Muscle of leg (tissue), 11 donors: ENCODE results near the gene NUDT14. TPM values are rescaled to one million over a fixed set of nuclear protein-coding genes. Genes with fewer than 3 reads are reported as not detected.

Experiments
- DNase-seq: peaks from one replicate; pipeline ENCODE4 v3.0.0; 2013
- H3K27ac ChIP-seq: one replicate; pipeline ENCODE4 v1.5.1; 2013; ENCODE audit warnings: mild to moderate bottlenecking, low read length, control low read depth
- H3K27me3 ChIP-seq: one replicate; pipeline ENCODE4 v1.6.1; 2013; ENCODE audit warnings: low read length; ENCODE audit not compliant: control insufficient read depth, insufficient read depth
- H3K36me3 ChIP-seq: one replicate; pipeline ENCODE4 v1.6.1; 2013; ENCODE audit warnings: low read length; ENCODE audit not compliant: control insufficient read depth, insufficient read depth
- H3K4me1 ChIP-seq: one replicate; pipeline ENCODE4 v1.6.1; 2013; ENCODE audit warnings: low read length; ENCODE audit not compliant: control insufficient read depth, insufficient read depth
- H3K4me3 ChIP-seq: one replicate; pipeline ENCODE4 v1.5.1; 2013; ENCODE audit warnings: low read length, control low read depth
- H3K9me3 ChIP-seq: replicated peaks from 2 replicates; pipeline ENCODE4 v1.6.1; 2013; ENCODE audit warnings: low read depth, low read length; ENCODE audit not compliant: control insufficient read depth
- WGBS: methylation state at CpG from one replicate; pipeline ENCODE4 v1.1.5; 2013; ENCODE audit warnings: missing lambda C conversion rate; ENCODE audit not compliant: insufficient coverage; 5-methylcytosine and 5-hydroxymethylcytosine counted together
- polyA plus RNA-seq, 8 donors: library from polyadenylated mRNA; unstranded; fragments of 120-200 nt; gene quantifications; one replicate each; pipeline versions ENCODE4 v1.2.1 to v1.2.3, GENCODE V29; 2013; ENCODE audit warnings: inconsistent platforms in 1 of 8, low replicate concordance in 1 of 8; ENCODE audit not compliant: insufficient read length in 8 of 8, insufficient read depth in 1 of 8
- total RNA-seq: library from RNA; stranded (reverse); fragments of 120-200 nt; gene quantifications from one replicate; pipeline ENCODE4 v1.2.4, GENCODE V29; 2013

Gene NUDT14
- total and polyA plus RNA-seq, 9 donors, result 10.5 to 22.8 (median 16.1) TPM

- no peak overlapping the region for H3K4me3 ChIP-seq
- H3K27ac ChIP-seq, result peak overlapping the region; percentile 71
- peaks cover 45% of the 10 kb centered on the region for H3K4me1 ChIP-seq
- no peaks in the 10 kb centered on the region for H3K27me3 ChIP-seq
- DNase-seq, result peak; percentile 70
- 71% methylated on average over 1 of the region's 10 CpGs for WGBS
- H3K9me3 ChIP-seq, result no peaks in the 10 kb centered on the region
- peaks cover 52% of the 10 kb centered on the region for H3K36me3 ChIP-seq
Measured at GRCh38 chr14:105213361-105213760, 32.2 kb upstream of the NUDT14 start.

DNA sequence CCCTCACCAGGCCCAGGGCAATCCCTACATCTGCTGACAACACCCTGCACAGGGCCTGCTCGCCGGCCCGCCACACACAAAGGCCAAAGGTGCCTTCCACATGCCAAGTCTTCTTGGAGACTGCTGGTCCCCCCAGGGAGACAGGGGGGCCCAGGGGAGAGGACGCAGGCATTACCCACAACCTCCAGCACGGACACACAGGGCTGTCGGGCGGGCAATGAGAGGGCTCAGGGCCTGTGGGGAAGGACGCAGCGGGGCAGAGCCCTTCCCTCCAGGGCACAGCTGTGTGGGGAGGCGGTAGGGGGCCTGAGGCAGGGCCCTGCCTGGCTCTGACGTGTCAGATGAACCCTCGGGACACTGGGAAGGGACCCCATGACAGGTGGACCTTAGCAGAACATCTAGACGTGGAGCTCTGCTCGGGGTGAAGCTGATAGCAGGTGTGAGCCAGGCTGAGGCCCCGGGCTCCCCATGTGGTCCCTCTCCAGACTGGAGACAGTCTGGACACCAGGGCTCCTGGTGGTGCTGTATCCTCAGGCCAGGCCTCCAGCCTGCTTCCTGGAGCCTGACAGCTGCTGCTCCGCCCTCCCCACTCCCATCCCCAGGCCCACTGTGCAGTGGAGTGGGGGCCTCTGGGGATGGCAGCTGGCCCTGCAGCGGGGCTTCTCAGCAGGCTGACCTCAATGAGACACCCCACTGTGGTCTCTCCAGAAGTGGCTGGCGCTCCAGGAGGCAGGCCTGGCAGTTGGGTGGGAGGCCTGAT is 31.6 kb upstream of the NUDT14 start:
- Histone ChIP-seq H3K27ac (peak overlapping the region; percentile 71), H3K4me3 (no peak overlapping the region), H3K36me3 (peaks cover 47% of the 10 kb centered on the region), H3K9me3 (no peaks in the 10 kb centered on the region), H3K27me3 (no peaks in the 10 kb centered on the region), H3K4me1 (peaks cover 45% of the 10 kb centered on the region)
- peak; percentile 79 for DNase-seq
- 51% methylated on average over 12 of the region's 18 CpGs for WGBS

- no peaks in the 10 kb centered on the region for H3K27me3 ChIP-seq
- H3K36me3 ChIP-seq, result peaks cover 37% of the 10 kb centered on the region
- peaks cover 47% of the 10 kb centered on the region for H3K4me1 ChIP-seq
- no peak for DNase-seq
- no peak overlapping the region for H3K27ac ChIP-seq
- no peak overlapping the region for H3K4me3 ChIP-seq
- whole genome bisulfite sequencing, result 85% methylated on average over 9 of the region's 9 CpGs
- no peaks in the 10 kb centered on the region for H3K9me3 ChIP-seq
Measured at GRCh38 chr14:105211758-105212089, 30.6 kb upstream of the NUDT14 start.

DNA sequence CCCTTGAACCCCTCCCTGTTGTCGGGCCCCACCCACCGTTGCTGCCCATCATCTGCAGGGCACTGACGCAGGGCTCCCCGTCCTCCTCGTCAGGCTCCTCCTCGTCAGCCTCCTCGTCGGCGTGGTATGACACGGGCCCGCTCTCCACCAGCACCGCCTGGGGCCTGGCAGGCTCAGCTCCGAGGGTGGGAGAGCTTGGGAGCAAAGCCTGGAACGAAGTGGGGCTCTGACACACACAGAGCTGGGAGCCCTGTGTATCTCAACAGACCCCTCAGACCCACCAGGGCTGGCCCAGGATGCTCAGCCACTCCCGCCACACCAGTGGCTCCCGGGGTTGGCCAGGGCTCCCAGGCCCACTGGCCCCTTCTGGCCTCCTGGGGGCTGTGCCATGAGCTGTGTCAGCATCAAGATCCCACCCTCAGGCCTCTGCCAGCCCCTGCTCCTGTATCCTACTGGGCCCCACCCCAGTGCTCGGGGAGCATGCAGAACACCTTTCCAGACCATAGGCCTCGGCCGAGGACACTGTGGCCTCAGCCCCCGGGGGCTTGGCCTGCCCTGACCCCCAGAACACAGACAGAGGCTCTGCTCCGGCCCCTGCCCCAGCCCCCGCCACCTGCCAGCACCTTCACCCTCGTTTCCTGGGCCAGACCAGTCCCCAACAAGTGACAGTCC is 30.1 kb upstream of the NUDT14 start:
- Histone ChIP-seq H3K4me3 (no peak overlapping the region), H3K4me1 (peaks cover 46% of the 10 kb centered on the region), H3K27me3 (no peaks in the 10 kb centered on the region), H3K9me3 (no peaks in the 10 kb centered on the region), H3K36me3 (peaks cover 32% of the 10 kb centered on the region), H3K27ac (no peak overlapping the region)
- no peak for DNase-seq
- WGBS, result 88% methylated on average over 21 of the region's 23 CpGs

DNA sequence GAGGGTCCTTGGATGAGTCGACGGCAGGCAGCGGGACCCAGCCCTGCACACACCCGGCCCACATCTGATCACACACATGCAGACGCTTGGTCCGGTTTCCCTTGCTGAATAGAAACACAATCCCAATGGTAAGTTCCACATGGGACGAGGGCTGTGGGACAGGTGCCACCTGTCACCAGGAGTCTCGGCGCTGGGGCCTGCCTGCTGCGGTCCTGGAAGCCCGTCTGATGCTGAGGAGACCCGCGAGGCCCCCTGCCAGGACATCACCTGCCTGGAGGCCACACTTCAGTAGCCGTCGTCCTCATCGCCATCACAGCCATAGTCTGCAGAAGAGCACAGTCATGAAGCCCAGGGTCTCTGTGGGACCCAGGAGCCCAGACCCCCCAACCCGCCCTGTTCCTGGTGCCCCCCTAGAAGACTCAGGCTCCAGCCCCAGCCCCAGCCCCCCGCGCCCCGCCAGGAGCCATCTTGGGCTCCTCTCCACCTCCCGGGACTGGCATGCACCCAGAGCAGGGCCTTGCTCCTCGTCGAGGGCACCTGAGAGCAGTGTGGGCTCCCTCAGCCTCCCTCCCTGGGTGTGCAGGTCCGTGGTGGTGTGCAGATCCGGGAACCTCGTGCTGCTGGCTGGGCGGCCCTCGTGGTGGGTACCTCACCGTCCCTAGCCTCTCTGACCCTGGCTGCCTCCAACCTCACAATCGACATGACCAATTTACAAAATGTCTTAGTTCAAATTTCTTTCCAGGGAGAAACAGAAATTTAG is 29.3 kb upstream of the NUDT14 start:
- peaks cover 53% of the 10 kb centered on the region for H3K4me1 ChIP-seq
- no peak overlapping the region for H3K4me3 ChIP-seq
- no peak overlapping the region for H3K27ac ChIP-seq
- peaks cover 30% of the 10 kb centered on the region for H3K36me3 ChIP-seq
- no peaks in the 10 kb centered on the region for H3K9me3 ChIP-seq
- 88% methylated on average over 26 of the region's 30 CpGs for WGBS
- no peaks in the 10 kb centered on the region for H3K27me3 ChIP-seq
- DNase-seq, result no peak

DNA sequence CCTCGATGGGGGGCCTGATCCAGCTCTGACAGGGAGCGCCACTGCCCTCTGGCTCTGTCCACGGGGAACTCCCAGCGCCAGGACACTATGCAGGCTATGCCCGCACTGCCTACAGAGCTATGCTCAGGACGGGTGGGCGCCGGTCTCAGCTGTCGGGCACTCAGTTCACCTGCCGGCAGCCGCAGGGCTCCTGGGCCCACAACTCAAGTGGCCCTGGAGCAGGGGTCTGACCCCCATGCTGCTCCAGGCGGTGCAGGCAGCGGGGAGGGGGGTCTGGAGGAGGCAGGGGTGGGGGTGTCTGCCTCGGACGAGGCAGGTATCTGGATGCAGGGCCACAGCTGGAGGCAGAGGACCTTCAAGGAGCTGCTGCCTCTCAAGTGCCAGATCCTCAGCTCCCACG is 28.5 kb upstream of the NUDT14 start:
- WGBS, result 89% methylated on average over 16 of the region's 16 CpGs
- DNase-seq, result no peak
- no peaks in the 10 kb centered on the region for H3K9me3 ChIP-seq
- H3K27me3 ChIP-seq, result no peaks in the 10 kb centered on the region
- H3K27ac ChIP-seq, result no peak overlapping the region
- peaks cover 56% of the 10 kb centered on the region for H3K4me1 ChIP-seq
- H3K4me3 ChIP-seq, result no peak overlapping the region
- peaks cover 30% of the 10 kb centered on the region for H3K36me3 ChIP-seq

DNA sequence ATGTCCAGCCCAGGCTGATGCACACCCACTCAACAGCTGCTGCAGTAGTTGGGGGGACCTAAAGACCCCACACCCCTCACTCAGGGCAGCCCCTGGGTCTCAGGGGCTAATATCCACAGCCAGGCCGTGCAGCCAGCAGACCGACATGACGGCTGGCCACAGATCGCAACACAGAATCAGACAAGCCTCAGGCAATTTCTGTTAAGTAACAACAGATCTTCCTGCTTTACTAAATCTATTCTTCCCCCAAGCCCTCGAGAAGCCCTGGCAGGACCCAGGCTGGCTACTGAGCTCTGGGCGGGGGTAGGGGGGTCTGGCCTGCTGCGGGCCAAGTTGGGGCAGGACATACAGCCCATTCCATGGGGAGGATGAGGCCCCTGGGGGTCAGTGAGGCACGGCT is 28.0 kb upstream of the NUDT14 start:
- H3K4me3 ChIP-seq, result no peak overlapping the region
- H3K27me3 ChIP-seq, result no peaks in the 10 kb centered on the region
- no peak for DNase-seq
- H3K9me3 ChIP-seq, result no peaks in the 10 kb centered on the region
- H3K36me3 ChIP-seq, result peaks cover 27% of the 10 kb centered on the region
- H3K27ac ChIP-seq, result no peak overlapping the region
- WGBS, result 67% methylated on average over 7 of the region's 8 CpGs
- H3K4me1 ChIP-seq, result peaks cover 56% of the 10 kb centered on the region

GRCh38 chr14:105208738-105209075 is 27.6 kb upstream of the NUDT14 start:
- Histone ChIP-seq H3K4me3 (no peak overlapping the region), H3K27ac (no peak overlapping the region), H3K36me3 (peaks cover 27% of the 10 kb centered on the region), H3K9me3 (no peaks in the 10 kb centered on the region), H3K4me1 (peaks cover 52% of the 10 kb centered on the region), H3K27me3 (no peaks in the 10 kb centered on the region)
- no peak for DNase-seq
- 93% methylated on average over 6 of the region's 12 CpGs for WGBS

DNA sequence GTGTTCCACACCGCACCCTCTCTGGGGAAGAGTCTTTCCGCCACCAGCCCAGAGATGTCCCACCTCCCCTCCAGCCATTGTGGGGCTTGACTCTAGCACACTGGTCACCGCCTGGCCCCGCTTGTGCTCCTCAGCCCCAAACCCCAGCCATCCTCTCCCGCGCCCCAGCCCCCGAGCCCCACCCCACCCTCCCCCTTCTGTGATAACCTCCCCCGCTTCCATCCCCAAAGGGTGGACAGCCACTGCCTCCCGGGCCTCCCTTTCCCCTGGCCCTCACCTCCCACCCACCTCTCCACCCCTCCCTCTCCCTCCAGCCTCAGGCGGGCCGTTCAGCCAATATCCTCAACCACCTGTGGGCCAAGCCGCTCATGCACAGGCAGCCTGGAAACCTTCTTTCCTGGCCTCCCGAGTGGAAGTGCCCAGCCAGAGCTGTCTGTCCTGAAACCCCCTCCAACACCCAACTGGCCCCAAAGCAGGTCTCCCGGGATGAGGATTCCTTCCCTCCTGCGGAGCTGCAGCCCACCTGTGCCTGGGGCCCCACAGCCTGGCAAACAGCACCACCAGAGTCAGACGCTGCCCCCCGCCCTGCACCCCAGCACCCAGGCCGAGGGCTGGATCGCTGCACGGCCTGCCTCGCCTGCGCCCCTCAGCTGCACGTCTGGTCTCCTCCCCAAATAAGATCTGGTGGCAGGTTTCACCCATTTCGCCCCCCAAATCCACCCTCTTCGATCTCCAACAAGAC is 27.1 kb upstream of the NUDT14 start:
- 61% methylated on average over 19 of the region's 25 CpGs for WGBS
- Histone ChIP-seq H3K4me3 (no peak overlapping the region), H3K4me1 (peaks cover 49% of the 10 kb centered on the region), H3K27me3 (no peaks in the 10 kb centered on the region), H3K9me3 (no peaks in the 10 kb centered on the region), H3K27ac (no peak overlapping the region), H3K36me3 (peaks cover 27% of the 10 kb centered on the region)
- no peak for DNase-seq

DNA sequence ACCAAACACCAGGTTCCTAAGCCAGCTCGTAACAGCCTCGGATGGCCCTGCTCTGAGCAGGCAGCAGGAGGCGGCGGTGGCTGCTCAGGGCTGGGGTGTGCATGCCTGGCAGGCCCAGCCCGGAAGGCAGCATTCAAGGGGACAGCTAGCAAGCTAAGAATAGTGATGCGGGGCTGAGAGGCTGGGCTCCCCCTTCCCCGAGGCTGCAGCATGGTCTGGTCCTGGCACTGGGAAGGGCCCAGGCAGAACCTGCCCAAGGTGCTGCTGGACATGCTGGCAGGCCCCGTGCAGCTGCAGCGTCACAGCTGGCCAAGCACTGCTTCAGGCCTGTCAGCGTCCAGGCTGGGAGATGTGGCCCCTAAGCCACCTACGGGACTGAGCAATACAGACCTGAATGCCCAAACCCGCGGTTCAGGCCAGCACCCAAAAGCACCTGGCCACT is 26.4 kb upstream of the NUDT14 start:
- 58% methylated on average over 11 of the region's 13 CpGs for WGBS
- Histone ChIP-seq H3K9me3 (no peaks in the 10 kb centered on the region), H3K36me3 (peaks cover 27% of the 10 kb centered on the region), H3K27ac (no peak overlapping the region), H3K4me1 (peaks cover 48% of the 10 kb centered on the region), H3K4me3 (no peak overlapping the region), H3K27me3 (peaks cover 4% of the 10 kb centered on the region)
- no peak for DNase-seq
